Progenitor cell of endocrine pancreas (in vitro differentiated cells): ENCODE measurements around the gene C2orf42. TPM values are rescaled to one million over a fixed set of nuclear protein-coding genes. Genes with fewer than 3 reads are reported as not detected.

Experiments used
- DNase-seq: peaks from one replicate; pipeline ENCODE4 v3.0.0; 2021; ENCODE audit warnings: low spot score; ENCODE audit not compliant: unreplicated experiment
- H3K27ac Mint-ChIP-seq: 2 replicates; pipeline ENCODE4 v1.8.0; 2021; ENCODE audit warnings: mild to moderate bottlenecking, moderate library complexity, mixed read lengths
- H3K27me3 Mint-ChIP-seq: 2 replicates; pipeline ENCODE4 v1.8.0; 2021; ENCODE audit warnings: mixed read lengths
- H3K36me3 Mint-ChIP-seq: 2 replicates; pipeline ENCODE4 v1.8.0; 2022; ENCODE audit warnings: mixed read lengths; ENCODE audit not compliant: insufficient read depth
- H3K4me1 Mint-ChIP-seq: 2 replicates; pipeline ENCODE4 v1.8.0; 2021; ENCODE audit warnings: low read depth, mixed read lengths
- H3K4me3 Mint-ChIP-seq: 2 replicates; pipeline ENCODE4 v1.8.0; 2021; ENCODE audit warnings: low read depth, mild to moderate bottlenecking, moderate library complexity, mixed read lengths
- H3K9me3 Mint-ChIP-seq: 2 replicates; pipeline ENCODE4 v1.8.0; 2021; ENCODE audit warnings: low read depth, mixed read lengths
- total RNA-seq: library from RNA; stranded (reverse); gene quantifications from 2 replicates; pipeline ENCODE4 v1.2.1, GENCODE V29; 2021
- TF ChIP-seq, protein P1 (sequence below): fragments of 200-600 bp; sonication (generic); IDR thresholded peaks from one replicate; pipeline ENCODE4 v1.5.0; 2021; ENCODE audit warnings: antibody characterized with exemption, mild to moderate bottlenecking; ENCODE audit not compliant: unreplicated experiment

The C2orf42 gene
- total RNA-seq, 1 donor from 2014 or later: 28.0 TPM

GRCh38 chr2:70214953-70215549, 24.2 kb upstream of the C2orf42 start:
- TF ChIP-seq, protein P1, sequence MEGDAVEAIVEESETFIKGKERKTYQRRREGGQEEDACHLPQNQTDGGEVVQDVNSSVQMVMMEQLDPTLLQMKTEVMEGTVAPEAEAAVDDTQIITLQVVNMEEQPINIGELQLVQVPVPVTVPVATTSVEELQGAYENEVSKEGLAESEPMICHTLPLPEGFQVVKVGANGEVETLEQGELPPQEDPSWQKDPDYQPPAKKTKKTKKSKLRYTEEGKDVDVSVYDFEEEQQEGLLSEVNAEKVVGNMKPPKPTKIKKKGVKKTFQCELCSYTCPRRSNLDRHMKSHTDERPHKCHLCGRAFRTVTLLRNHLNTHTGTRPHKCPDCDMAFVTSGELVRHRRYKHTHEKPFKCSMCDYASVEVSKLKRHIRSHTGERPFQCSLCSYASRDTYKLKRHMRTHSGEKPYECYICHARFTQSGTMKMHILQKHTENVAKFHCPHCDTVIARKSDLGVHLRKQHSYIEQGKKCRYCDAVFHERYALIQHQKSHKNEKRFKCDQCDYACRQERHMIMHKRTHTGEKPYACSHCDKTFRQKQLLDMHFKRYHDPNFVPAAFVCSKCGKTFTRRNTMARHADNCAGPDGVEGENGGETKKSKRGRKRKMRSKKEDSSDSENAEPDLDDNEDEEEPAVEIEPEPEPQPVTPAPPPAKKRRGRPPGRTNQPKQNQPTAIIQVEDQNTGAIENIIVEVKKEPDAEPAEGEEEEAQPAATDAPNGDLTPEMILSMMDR: no peak
- no peak for DNase-seq
- Mint-ChIP-seq H3K4me1 (peaks cover 3% of the 10 kb centered on the region), H3K27me3 (no peaks in the 10 kb centered on the region), H3K36me3 (peaks cover 34% of the 10 kb centered on the region), H3K9me3 (no peaks in the 10 kb centered on the region), H3K27ac (no peak overlapping the region), H3K4me3 (no peak overlapping the region)

GRCh38 chr2:70214365-70214764, 23.5 kb upstream of the C2orf42 start:
- peaks cover 36% of the 10 kb centered on the region for H3K36me3 Mint-ChIP-seq
- H3K9me3 Mint-ChIP-seq: no peaks in the 10 kb centered on the region

GRCh38 chr2:70212298-70212932, 21.6 kb upstream of the C2orf42 start:
- Mint-ChIP-seq H3K4me3 (no peak overlapping the region), H3K9me3 (no peaks in the 10 kb centered on the region), H3K27me3 (no peaks in the 10 kb centered on the region), H3K27ac (no peak overlapping the region), H3K36me3 (peaks cover 21% of the 10 kb centered on the region), H3K4me1 (peaks cover 3% of the 10 kb centered on the region)
- DNase-seq: no peak
- TF ChIP-seq, protein P1: no peak

More at GRCh38 chr2:70214365-70214764, 23.5 kb upstream of the C2orf42 start:
- Mint-ChIP-seq H3K4me3 (no peak overlapping the region), H3K4me1 (peaks cover 3% of the 10 kb centered on the region), H3K27me3 (no peaks in the 10 kb centered on the region), H3K27ac (no peak overlapping the region)
- no peak for DNase-seq
- TF ChIP-seq, protein P1: no peak

DNA sequence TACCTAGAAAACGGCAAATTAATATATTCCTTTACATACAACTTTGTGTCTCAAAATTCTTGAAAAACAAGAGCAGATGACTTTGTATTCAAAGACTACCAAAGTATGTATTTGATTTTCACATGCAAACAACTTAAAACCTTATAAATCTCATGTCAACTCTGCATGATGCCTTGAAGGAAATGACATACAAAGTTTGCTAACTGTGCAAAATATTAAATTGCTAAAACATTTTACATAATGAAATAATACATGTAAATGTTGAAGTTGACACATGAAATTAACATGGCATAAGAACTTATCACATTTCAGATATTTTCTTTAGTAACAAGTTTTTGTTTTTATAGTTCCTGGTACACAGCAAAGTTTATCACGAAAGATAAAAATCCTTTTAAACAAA, 20.8 kb upstream of the C2orf42 start:
- Mint-ChIP-seq H3K9me3 (no peaks in the 10 kb centered on the region), H3K4me1 (peaks cover 3% of the 10 kb centered on the region), H3K36me3 (peaks cover 19% of the 10 kb centered on the region), H3K27me3 (no peaks in the 10 kb centered on the region), H3K27ac (no peak overlapping the region), H3K4me3 (no peak overlapping the region)
- TF ChIP-seq, protein P1: no peak
- no peak for DNase-seq

DNA sequence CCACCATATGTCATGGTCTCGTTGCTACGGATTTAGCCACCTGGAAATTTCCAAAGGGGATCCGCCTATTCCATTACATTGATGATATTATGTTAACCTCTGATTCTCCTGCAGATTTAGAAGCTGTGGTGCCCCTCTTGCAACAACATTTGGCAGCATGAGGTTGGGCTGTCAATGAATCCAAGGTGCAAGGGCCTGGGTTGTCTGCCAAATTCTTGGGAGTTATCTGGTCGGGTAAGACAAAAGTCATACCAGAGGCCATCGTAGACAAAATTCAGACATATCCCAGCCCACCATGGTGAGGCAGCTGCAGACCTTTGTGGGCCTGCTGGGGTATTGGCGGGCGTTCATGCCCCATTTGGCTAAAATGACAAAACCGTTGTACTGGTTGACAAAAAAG, 13.6 kb upstream of the C2orf42 start:
- Mint-ChIP-seq H3K9me3 (no peaks in the 10 kb centered on the region), H3K27me3 (no peaks in the 10 kb centered on the region), H3K36me3 (no peaks in the 10 kb centered on the region)

More for the DNA sequence above, 13.6 kb upstream of the C2orf42 start:
- Mint-ChIP-seq H3K4me3 (no peak overlapping the region), H3K4me1 (no peaks in the 10 kb centered on the region), H3K27ac (no peak overlapping the region)
- no peak for DNase-seq
- TF ChIP-seq, protein P1: no peak
